ENCODE results near the gene NPHP3.
"Not testable (repeated sequence)": the region's sequence is repeated elsewhere in the genome, so short reads cannot be mapped to it uniquely, and the experiment has no call there.

NPHP3 gene

GRCh38 chr3:132722165-132723023 is at the start of gene NPHP3:
NPHP3 (minus strand) TSS chr3:132722409; CDS start chr3:132722355, 54 bp downstream.
- peak; percentile 96 for DNase-seq (ENCODE audit: low read depth)

GRCh38 chr3:132758740-132759139 is 36.5 kb upstream of the NPHP3 start:
- DNase-seq (ENCODE audit: low read depth): no peak

GRCh38 chr3:132756108-132756650 is 34.0 kb upstream of the NPHP3 start:
- DNase-seq (ENCODE audit: low read depth): no peak

GRCh38 chr3:132753946-132754345 is 31.7 kb upstream of the NPHP3 start:
- no peak for DNase-seq (ENCODE audit: low read depth)

GRCh38 chr3:132749786-132750185 is 27.6 kb upstream of the NPHP3 start:
- DNase-seq (ENCODE audit: low read depth): no peak

- DNase-seq (ENCODE audit: low read depth): not testable (repeated sequence)
Measured at GRCh38 chr3:132746720-132747119, 24.5 kb upstream of the NPHP3 start.

GRCh38 chr3:132738314-132738713 is 16.1 kb upstream of the NPHP3 start:
- no peak for DNase-seq (ENCODE audit: low read depth)

GRCh38 chr3:132735589-132735988 is 13.4 kb upstream of the NPHP3 start:
- DNase-seq (ENCODE audit: low read depth): no peak

- no peak for DNase-seq (ENCODE audit: low read depth)
Measured at GRCh38 chr3:132730891-132731580, 8.8 kb upstream of the NPHP3 start.

GRCh38 chr3:132726341-132726823 is 4.2 kb upstream of the NPHP3 start:
- no peak for DNase-seq (ENCODE audit: low read depth)

GRCh38 chr3:132723024-132723950 is 1.1 kb upstream of the NPHP3 start:
- DNase-seq (ENCODE audit: low read depth): no peak

- DNase-seq (ENCODE audit: low read depth): no peak
Measured at GRCh38 chr3:132721479-132722164, 587 bp downstream of the NPHP3 start.

- DNase-seq (ENCODE audit: low read depth): no peak
Measured at GRCh38 chr3:132720228-132720627, 2.0 kb downstream of the NPHP3 start.

GRCh38 chr3:132716372-132716771 is 5.8 kb downstream of the NPHP3 start:
- no peak for DNase-seq (ENCODE audit: low read depth)

GRCh38 chr3:132713977-132714727 is 8.1 kb downstream of the NPHP3 start:
- no peak for DNase-seq (ENCODE audit: low read depth)

- no peak for DNase-seq (ENCODE audit: low read depth)
Measured at GRCh38 chr3:132710311-132710710, 11.9 kb downstream of the NPHP3 start.

GRCh38 chr3:132709761-132710160 is 12.4 kb downstream of the NPHP3 start:
- no peak for DNase-seq (ENCODE audit: low read depth)

GRCh38 chr3:132703733-132704132 is 18.5 kb downstream of the NPHP3 start:
- no peak for DNase-seq (ENCODE audit: low read depth)

- DNase-seq (ENCODE audit: low read depth): no peak
Measured at GRCh38 chr3:132695422-132695821, 26.8 kb downstream of the NPHP3 start.

GRCh38 chr3:132694991-132695390 is 27.2 kb downstream of the NPHP3 start:
- DNase-seq (ENCODE audit: low read depth): no peak

All from stimulated activated CD8-positive, alpha-beta memory T cell treated with anti-CD3 and anti-CD28 coated beads, Interleukin-15, amount 100 ng/mL, for 24 hours (primary cell).